Measurements from ENCODE around the gene HTR6. TPM values are rescaled to one million over a fixed set of nuclear protein-coding genes. Genes with fewer than 3 reads are reported as not detected.

Gene HTR6
- total RNA-seq, 1 experiment from 2014 or later: not detected

DNA sequence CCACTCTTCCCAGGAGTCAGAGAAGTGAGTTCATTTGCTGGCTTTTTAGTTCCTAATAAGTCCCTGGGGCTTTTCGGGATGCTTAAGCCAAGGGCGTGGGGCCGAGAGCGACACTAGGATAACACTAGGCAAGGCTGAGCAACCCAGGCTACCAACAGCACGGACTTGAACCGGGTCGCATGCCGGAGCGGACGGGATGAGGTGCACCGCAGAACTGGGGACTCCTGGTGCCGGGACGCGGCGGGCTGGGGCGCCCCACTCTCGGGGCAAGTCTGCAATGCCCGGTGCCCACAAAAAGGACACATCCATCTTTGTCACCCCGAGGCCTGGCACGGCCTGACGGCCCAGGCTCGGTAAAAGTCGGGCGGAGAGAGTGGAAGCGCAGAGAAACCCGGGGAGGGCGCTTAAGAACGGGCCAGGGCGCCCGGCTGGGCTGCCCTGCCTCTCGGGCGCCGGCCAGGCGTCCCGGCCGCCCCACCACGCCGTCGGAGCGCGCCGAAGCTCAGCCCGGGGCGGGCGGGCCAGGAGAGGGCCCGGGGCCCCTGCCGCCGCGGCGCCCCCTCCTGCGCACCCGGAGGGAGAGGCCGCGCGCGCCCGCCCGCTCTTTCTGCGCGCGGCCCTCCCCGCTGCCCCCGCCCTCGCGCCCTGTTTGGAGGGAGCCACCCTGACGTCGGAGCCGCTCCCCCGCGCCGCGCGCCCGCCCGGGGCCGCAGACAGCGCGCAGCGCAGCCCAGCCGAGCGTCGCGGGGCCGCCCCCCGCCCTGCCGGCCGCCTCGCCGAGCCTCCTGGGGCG lies 20.9 kb upstream of the HTR6 start, which contains the start of gene NBL1:
Gene NBL1 (plus strand): TSS at position 710 of the 793 bp plus-strand sequence. CDS start 10,720 bp downstream, outside the sequence.
- intact Hi-C loops (cut with micrococcal nuclease): loop anchor here (1.0 kb wide), 1 partner anchor 46 kb away; no protein-coding TSS in a partner anchor
- no TSS peak for BruUV-seq (replicated peaks)
- peak; percentile 62 for DNase-seq

DNA sequence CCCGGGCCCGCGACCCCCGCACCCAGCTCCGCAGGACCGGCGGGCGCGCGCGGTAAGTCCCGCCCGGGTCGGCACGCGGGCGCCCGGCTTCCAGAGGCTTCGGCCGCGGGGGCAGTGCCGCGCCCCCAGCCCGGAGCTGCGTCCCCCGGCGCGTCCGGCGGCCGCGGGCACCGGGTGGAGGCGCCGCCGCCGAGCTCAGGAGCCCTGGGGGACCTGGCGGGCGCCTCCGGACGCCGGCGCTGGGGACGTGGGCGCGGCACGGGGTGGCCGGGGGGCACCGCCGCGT lies 20.3 kb upstream of the HTR6 start:
- H3K9me2 ChIP-seq (replicated peaks; ENCODE audit: low read length): no peaks in the 10 kb centered on the region
- ChIA-PET CTCF (no interaction called here), POLR2A (ENCODE audit: unreplicated experiment) (interaction anchor here (0.5 kb wide), 1 partner anchor 108 kb away, joined by 3 read pairs; no protein-coding TSS in a partner anchor)
- no peaks in the 10 kb centered on the region for H3F3A ChIP-seq (ENCODE audit: low read length, unreplicated experiment)
- no peaks in the 10 kb centered on the region for H3K36me3 ChIP-seq (ENCODE audit: low read depth, low read length)
- intact Hi-C loops (cut with micrococcal nuclease): no loop called here
- H3K9ac ChIP-seq (ENCODE audit: low read length): peak overlapping the region; percentile 85
- no peaks in the 10 kb centered on the region for H3K27me3 ChIP-seq (ENCODE audit: low read length)
- peak overlapping the region; percentile 98; the same call in 1 of the 2 replicates for H2AFZ ChIP-seq (ENCODE audit: low read length)
- H3K4me2 ChIP-seq (ENCODE audit: low read length): peak overlapping the region; percentile 99
- ATAC-seq (peak; percentile 3; the same call in 1 of the 2 replicates), DNase-seq (no peak)
- TF ChIP-seq, protein P1, sequence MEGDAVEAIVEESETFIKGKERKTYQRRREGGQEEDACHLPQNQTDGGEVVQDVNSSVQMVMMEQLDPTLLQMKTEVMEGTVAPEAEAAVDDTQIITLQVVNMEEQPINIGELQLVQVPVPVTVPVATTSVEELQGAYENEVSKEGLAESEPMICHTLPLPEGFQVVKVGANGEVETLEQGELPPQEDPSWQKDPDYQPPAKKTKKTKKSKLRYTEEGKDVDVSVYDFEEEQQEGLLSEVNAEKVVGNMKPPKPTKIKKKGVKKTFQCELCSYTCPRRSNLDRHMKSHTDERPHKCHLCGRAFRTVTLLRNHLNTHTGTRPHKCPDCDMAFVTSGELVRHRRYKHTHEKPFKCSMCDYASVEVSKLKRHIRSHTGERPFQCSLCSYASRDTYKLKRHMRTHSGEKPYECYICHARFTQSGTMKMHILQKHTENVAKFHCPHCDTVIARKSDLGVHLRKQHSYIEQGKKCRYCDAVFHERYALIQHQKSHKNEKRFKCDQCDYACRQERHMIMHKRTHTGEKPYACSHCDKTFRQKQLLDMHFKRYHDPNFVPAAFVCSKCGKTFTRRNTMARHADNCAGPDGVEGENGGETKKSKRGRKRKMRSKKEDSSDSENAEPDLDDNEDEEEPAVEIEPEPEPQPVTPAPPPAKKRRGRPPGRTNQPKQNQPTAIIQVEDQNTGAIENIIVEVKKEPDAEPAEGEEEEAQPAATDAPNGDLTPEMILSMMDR (conservative IDR thresholded peaks at IDR 0.05; ENCODE audit: low read depth, low read length): no peak
- no peak for TF ChIP-seq EZH2phosphoT487 (IDR thresholded peaks at IDR 0.05; ENCODE audit: borderline replicate concordance, low read length)
- no peak for TF ChIP-seq EZH2 (IDR thresholded peaks at IDR 0.05; ENCODE audit: low read length, unreplicated experiment)
- peaks cover 44% of the 10 kb centered on the region for H3K79me2 ChIP-seq (ENCODE audit: low read length)
- no peaks in the 10 kb centered on the region for H4K20me1 ChIP-seq (ENCODE audit: low read length)
- no peak overlapping the region for H3K27ac ChIP-seq (ENCODE audit: low read length)
- H3K9me3 ChIP-seq (ENCODE audit: low read length): no peaks in the 10 kb centered on the region
- no TSS peak for BruUV-seq (replicated peaks)
- H3K4me3 ChIP-seq (ENCODE audit: low read length): peak overlapping the region; percentile 100
- peaks cover 41% of the 10 kb centered on the region for H3K4me1 ChIP-seq (ENCODE audit: insufficient read depth, low read length)

More for the DNA sequence above, 20.9 kb upstream of the HTR6 start, which contains the start of gene NBL1:
- TF ChIP-seq, protein P1 (conservative IDR thresholded peaks at IDR 0.05; ENCODE audit: low read depth, low read length): no peak
- TF ChIP-seq EZH2 (IDR thresholded peaks at IDR 0.05; ENCODE audit: low read length, unreplicated experiment) (no peak), EZH2phosphoT487 (IDR thresholded peaks at IDR 0.05; ENCODE audit: borderline replicate concordance, low read length) (no peak)
- Histone ChIP-seq H3K4me3 (ENCODE audit: low read length) (peak within 1 kb of the TSS; percentile 100), H3K9me2 (replicated peaks; ENCODE audit: low read length) (no peaks in the 10 kb centered on the region), H3K27me3 (ENCODE audit: low read length) (no peaks in the 10 kb centered on the region), H3K9ac (ENCODE audit: low read length) (peak within 1 kb of the TSS; percentile 85), H3K27ac (ENCODE audit: low read length) (peak within 1 kb of the TSS; percentile 51), H3K4me1 (ENCODE audit: insufficient read depth, low read length) (peaks cover 41% of the 10 kb centered on the region), H3K79me2 (ENCODE audit: low read length) (peaks cover 42% of the 10 kb centered on the region), H3K36me3 (ENCODE audit: low read depth, low read length) (no peaks in the 10 kb centered on the region), H2AFZ (ENCODE audit: low read length) (peak within 1 kb of the TSS; percentile 98), H3K9me3 (ENCODE audit: low read length) (no peaks in the 10 kb centered on the region), H3F3A (ENCODE audit: low read length, unreplicated experiment) (no peaks in the 10 kb centered on the region), H4K20me1 (ENCODE audit: low read length) (no peaks in the 10 kb centered on the region), H3K4me2 (ENCODE audit: low read length) (peak within 1 kb of the TSS; percentile 99)
- POLR2A ChIA-PET (ENCODE audit: unreplicated experiment): interaction anchor here (0.5 to 0.6 kb wide), 3 partner anchors 12 to 156 kb away, joined by 3 to 4 read pairs (median 3); no protein-coding TSS in a partner anchor
- CTCF ChIA-PET: no interaction called here
- ATAC-seq: peak; percentile 60
